Measurements from ENCODE around the gene VCL.

The VCL gene

DNA sequence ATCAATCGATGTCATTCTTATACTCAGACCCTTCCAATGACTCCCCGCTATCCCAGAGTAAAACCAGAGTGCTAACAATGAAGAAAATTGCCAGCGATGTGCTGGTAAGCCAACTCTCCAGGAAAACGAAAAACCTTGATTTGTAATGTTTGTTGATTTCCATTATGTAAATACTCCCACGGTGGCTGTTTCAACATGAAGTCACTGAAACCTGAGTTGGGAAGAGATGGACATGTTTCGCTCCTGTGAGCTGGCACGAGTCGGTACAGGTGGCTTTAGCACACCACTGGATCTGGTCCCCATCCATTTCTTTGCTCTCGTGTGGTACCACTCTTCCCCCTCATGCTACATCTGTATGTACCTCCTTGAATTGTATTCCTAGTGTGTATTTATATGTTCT lies 99.9 kb downstream of the VCL start:
- TF ChIP-seq, protein P1, sequence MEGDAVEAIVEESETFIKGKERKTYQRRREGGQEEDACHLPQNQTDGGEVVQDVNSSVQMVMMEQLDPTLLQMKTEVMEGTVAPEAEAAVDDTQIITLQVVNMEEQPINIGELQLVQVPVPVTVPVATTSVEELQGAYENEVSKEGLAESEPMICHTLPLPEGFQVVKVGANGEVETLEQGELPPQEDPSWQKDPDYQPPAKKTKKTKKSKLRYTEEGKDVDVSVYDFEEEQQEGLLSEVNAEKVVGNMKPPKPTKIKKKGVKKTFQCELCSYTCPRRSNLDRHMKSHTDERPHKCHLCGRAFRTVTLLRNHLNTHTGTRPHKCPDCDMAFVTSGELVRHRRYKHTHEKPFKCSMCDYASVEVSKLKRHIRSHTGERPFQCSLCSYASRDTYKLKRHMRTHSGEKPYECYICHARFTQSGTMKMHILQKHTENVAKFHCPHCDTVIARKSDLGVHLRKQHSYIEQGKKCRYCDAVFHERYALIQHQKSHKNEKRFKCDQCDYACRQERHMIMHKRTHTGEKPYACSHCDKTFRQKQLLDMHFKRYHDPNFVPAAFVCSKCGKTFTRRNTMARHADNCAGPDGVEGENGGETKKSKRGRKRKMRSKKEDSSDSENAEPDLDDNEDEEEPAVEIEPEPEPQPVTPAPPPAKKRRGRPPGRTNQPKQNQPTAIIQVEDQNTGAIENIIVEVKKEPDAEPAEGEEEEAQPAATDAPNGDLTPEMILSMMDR (IDR thresholded peaks at IDR 0.05), result no peak
- Histone ChIP-seq H3K27ac (no peak overlapping the region), H3K4me3 (no peak overlapping the region)
- DNase-seq (ENCODE audit: low spot score), result no peak

DNA sequence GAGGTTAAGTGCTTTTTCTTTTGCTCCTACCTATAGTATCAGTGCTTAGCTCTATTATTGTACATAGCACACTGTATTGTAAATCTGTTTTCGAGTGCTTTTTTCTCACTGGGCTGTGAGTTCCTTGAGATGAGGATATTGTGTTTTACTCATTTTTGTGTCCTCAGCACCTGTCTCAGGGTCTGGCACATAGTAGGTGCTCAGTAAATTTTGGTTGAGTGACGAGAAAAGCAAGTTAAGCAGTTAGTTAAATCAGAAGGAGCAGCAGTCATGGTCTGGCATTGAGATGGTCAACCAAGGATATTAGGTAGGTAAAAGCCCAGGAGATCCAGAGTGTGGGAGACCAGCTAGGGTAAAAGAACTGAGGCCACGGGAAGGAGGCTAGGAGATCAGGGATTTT lies 101.5 kb downstream of the VCL start:
- DNase-seq (ENCODE audit: low spot score), result no peak
- H3K4me3 ChIP-seq, result no peak overlapping the region
- H3K27ac ChIP-seq, result no peak overlapping the region
- TF ChIP-seq, protein P1 (IDR thresholded peaks at IDR 0.05), result no peak

DNA sequence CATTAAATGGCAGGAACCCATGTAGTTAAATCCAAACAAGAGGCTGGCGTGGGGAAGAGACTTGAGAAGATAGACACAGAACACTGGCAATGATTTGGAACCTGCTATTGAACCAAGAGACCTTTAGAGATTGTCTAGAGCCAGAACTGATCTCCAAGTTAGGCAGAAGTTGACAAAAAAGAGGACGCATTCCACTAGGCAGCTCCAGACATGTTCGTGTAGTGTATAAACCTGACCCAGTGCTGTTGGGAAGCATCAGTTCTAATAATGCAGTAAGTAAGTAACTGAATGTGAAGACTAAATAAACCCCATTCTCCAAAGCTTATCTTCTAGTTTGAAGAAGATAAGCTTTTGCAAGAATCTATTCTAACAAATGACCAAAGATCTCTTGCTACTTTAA lies 101.9 kb downstream of the VCL start:
- H3K27ac ChIP-seq, result no peak overlapping the region
- TF ChIP-seq, protein P1 (IDR thresholded peaks at IDR 0.05), result no peak
- DNase-seq (ENCODE audit: low spot score), result no peak
- H3K4me3 ChIP-seq, result no peak overlapping the region

DNA sequence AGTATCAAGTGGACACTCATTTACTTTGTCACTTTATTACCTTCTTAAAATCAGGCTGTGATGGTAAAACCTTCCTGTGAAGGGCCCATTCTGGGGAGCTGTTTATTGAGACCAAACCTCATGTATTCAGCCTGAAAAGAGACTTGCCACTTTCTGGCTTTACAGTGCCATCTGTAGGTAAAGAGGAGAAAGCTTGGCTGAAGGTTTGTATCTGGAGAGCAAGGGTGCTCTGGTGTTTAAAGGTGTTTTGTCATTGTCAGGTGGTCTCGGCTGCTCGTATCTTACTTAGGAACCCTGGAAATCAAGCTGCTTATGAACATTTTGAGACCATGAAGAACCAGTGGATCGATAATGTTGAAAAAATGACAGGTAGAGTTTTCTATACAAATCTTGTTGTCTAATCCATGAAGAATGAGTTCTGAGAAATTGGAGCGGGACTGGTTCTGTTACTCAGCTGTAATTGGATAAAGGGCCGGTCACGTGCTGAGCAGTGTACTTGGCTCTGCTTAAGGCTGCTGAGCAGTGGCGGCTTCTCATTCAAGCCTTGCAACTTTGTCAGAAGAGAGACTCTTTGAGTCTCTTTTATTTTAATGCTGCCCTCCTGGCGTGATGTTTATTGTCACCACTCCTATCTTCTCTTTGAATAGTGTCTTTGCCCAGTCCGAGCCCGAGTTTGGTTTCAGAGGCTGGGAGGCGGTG lies 105.8 kb downstream of the VCL start:
- Histone ChIP-seq H3K27ac (no peak overlapping the region), H3K4me3 (no peak overlapping the region)
- TF ChIP-seq, protein P1 (IDR thresholded peaks at IDR 0.05), result no peak
- DNase-seq (ENCODE audit: low spot score), result no peak

DNA sequence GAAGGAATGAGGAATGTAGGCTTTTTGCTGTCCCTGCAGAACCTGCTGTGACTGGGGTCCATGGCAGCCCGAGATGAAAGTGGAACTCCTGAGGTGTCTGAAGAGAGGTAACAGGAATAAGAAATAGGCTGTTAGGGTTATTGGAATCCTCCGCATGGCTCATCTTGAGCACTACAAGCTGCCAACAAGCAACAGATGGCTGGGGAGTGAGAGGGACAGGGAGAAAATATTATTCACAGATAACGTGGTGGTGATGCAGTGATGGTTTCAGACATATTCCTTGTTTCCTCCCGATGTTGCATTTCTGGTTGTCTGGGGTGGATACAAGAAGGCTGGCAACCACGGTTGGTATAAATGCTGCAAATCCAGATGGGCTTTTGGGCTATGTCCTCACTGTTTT lies 106.6 kb downstream of the VCL start:
- H3K4me3 ChIP-seq, result no peak overlapping the region
- DNase-seq (ENCODE audit: low spot score), result no peak
- H3K27ac ChIP-seq, result no peak overlapping the region
- TF ChIP-seq, protein P1 (IDR thresholded peaks at IDR 0.05), result no peak

DNA sequence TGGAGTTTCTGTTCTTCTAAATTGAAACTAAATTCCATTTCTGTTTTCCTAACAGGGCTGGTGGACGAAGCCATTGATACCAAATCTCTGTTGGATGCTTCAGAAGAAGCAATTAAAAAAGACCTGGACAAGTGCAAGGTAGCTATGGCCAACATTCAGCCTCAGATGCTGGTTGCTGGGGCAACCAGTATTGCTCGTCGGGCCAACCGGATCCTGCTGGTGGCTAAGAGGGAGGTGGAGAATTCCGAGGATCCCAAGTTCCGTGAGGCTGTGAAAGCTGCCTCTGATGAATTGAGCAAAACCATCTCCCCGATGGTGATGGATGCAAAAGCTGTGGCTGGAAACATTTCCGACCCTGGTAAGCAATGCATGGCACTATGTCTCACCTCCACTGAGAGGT lies 107.1 kb downstream of the VCL start:
- no peak overlapping the region for H3K27ac ChIP-seq
- TF ChIP-seq, protein P1 (IDR thresholded peaks at IDR 0.05), result no peak
- no peak overlapping the region for H3K4me3 ChIP-seq
- no peak for DNase-seq (ENCODE audit: low spot score)

DNA sequence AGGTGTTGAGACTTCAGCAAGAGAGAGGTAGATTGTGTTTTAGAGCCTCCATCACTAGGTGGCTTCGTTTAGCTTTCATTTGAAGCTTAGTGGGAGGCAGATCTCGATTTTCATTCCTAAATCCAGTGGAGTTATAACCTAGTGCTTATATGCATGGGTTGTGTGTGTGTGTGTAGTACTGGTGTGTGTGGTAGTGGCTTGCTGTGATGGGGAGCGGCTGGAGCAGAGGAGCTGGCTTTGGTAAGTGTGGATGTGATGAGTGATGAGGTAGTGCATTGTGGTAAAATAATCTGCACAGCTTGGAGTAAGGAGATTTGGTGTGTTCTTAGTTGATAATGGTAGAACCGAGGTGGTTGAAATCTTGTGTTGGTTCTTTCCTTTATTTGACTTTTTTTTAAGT lies 109.5 kb downstream of the VCL start:
- no peak for DNase-seq (ENCODE audit: low spot score)

More for the DNA sequence above, 109.5 kb downstream of the VCL start:
- H3K27ac ChIP-seq, result no peak overlapping the region
- TF ChIP-seq, protein P1 (IDR thresholded peaks at IDR 0.05), result no peak
- H3K4me3 ChIP-seq, result no peak overlapping the region

All from coronary artery (tissue), 2 donors.